HG03378 (cell line): Measurements from ENCODE around the gene COL6A3.

Experiments used
- ATAC-seq: cut with Tn5 transposase; IDR thresholded peaks from one replicate; pipeline ENCODE4 v1.9.1; 2021; ENCODE audit warnings: mild to moderate bottlenecking, moderate library complexity; ENCODE audit not compliant: unreplicated experiment

COL6A3 gene

DNA sequence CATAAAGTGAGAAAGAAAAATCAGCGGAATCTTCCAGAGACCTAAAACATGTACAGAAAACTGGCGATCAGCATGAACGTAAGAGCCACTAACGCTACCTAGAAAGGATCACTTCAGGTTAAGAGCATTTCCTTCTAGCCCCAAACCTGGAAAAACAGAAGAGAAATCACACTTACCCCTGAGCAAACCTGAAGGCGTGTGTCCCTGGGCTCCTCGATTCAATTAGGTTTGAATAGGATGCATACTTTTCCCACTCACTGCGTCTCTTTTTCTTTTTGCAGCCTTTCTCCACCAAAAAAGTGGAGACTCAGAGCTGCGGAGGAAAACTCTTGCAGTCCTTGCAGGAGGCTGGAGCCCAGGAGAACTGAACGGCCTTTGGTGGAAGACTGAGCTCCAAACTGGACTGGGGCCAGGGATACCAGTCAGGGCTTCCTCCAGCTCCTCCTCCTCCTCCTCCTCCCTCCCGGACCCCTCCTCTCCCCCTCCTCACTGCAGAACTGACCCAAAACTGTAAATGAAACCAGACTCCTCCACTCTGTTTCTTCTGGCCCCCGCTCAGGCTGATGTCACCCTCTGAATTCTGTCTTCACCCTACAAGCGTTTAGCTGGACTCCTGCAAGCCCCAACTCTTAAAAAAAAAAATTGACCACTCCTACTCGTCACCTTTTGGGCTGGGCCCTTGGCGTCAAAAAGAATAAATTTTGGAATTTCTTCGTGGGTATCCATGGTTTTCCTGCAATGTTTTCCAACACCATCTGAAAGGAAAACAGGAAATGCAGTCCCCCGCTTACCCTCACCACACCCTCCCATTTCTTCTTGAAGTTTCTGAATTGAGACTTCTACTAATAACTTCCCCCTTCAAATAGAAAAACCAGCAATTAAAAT is at the start of gene COL6A3:
Gene COL6A3, minus strand, starts transcription at position 388 of the 885 bp plus-strand sequence. CDS start 17,347 bp downstream, outside the sequence.
- ATAC-seq: no peak

DNA sequence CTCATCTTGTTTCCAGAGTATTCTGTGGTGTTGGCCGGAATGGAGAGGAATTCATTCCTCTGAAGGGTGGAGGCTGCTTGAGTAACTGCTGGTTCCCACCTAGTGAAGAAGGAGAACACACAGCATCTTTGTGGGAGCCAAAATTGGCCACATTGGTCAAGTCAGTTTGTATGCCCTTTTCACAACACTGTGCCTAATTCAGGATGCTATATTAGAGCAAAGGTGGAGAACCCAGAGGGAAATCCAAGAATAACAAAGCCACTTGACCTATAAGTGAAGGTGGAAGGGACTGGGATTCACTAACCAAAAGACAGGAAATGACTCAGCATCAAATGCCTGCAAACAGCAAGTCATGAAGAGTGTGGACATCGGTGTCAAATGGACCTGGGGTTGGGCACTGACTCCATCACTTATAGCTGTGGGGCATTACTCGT is 45.8 kb upstream of the COL6A3 start:
- no peak for ATAC-seq

- no peak for ATAC-seq
These were observed 45.3 kb upstream of the COL6A3 start for GRCh38 chr2:237459226-237459625.

DNA sequence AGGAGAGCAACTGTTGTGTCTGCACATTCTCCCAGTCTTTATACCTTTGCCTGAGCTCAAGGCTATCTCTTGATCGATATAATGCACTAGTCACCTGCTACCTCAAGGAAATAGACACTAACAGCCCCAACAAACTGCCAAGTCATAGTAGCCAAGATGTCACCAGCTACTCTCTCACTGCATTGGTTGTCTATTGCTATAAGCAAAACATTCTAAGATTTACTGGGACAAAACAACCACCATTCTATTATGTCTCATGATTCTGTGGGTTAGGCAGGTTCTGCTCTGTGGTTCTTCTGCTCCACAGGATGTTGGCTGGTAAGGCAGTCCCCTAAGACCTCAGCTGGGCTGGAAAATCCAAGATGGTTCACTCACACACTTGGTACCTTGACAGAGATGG is 44.6 kb upstream of the COL6A3 start:
- ATAC-seq: no peak

- no peak for ATAC-seq
These were observed 43.5 kb upstream of the COL6A3 start for GRCh38 chr2:237457388-237457941.

- ATAC-seq: no peak
These were observed 42.4 kb upstream of the COL6A3 start for GRCh38 chr2:237456200-237456843.

- no peak for ATAC-seq
These were observed 41.8 kb upstream of the COL6A3 start for GRCh38 chr2:237455764-237456163.

GRCh38 chr2:237453671-237454070 is 39.7 kb upstream of the COL6A3 start:
- no peak for ATAC-seq

DNA sequence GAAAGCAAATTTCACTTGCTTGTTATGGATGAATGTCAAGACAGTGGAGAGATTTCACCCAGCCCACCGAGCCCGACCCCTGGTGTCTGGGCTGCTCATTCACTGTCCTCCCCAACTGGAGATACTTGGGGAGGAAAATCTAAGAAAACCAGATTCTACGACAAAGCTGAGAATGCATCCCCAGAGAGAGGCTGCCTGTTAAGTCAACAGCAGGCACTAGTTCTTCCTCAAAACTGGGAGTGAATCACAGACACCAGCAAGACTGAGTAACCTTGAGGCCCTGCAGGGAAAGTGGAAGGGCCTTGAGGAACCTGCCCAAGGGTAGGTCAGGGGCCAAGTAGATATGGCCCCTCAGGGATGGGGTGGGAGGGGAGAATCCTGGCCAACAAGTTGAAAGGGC is 38.9 kb upstream of the COL6A3 start:
- ATAC-seq: no peak

GRCh38 chr2:237451643-237452469 is 37.9 kb upstream of the COL6A3 start:
- no peak for ATAC-seq

GRCh38 chr2:237450583-237450982 is 36.6 kb upstream of the COL6A3 start:
- no peak for ATAC-seq

DNA sequence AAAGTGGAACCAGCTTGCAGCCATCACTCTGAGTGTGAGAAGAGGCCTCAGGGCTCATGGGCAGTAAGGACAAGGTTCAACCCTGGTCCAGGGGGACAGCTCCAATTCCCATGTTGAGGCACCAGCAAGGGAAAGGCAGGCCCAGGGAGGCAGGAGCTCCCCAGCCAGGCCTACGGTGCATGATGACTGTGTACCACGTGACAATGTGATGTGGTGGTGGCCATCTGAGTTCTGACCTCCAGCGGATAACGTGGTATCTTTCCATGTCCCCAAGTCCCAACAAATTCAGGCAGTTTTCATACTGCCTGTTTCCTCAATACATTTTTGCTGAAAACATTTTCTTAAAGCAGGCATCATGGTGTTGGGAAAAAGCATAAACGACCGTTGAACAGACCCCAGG is 36.1 kb upstream of the COL6A3 start:
- no peak for ATAC-seq

- ATAC-seq: no peak
These were observed 35.4 kb upstream of the COL6A3 start for GRCh38 chr2:237449193-237449881.

- no peak for ATAC-seq
These were observed 34.7 kb upstream of the COL6A3 start for GRCh38 chr2:237448626-237449025.

DNA sequence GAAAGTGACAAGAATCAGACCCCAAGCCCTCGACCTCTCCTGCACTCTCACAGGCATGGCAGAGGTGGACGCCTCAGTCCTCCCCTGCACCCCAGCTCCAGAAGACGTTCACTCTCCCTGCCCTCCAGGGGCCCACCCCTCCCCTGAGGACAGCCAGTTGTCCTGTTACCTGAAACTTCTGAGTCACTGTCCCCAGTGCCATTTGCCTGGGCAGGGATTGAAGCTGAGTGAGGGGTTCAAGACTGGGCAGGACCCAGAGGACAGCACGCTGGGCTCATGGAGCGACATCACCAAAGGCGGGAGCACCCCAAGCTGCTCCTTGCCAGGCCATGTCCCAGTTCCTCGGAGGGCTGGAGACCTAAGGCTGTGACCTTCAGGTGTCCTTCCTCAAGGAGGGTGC is 34.2 kb upstream of the COL6A3 start:
- no peak for ATAC-seq

DNA sequence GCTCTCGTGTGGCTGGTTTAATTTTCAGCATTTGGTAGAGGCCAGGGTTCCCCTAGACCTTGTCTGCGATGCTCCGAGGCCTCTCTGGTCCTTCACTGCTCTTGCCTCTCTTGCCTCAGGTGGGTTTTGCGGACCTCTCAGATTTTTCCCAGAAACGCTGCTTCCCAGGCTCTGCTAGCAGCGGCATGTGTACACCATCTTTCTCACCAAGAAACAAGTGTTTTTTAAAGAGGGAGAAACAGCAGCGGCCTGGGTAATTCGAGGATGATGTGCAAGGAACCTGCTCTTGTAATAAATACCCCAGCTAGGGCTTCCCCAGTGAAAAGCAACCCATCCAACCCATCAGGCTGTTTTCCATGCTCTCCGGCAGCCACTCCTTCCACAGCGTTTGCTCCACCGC is 33.5 kb upstream of the COL6A3 start:
- no peak for ATAC-seq

DNA sequence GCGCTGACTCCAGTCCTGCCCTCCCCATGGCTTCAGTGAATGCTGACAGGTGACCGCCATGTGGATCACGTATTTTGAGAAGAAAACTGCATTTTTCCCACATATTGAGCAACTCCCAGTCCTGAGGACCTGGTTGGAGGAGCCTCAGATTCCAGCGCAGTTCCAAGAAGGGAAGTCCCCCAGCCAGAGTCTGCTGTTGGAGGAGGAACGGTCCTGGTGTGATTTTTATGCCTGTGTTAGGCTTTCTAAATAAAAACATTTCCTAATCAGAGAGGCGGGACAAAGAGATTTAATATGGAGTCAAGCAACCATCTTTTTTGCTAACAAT is 32.3 kb upstream of the COL6A3 start:
- no peak for ATAC-seq

GRCh38 chr2:237445611-237446337 is 31.8 kb upstream of the COL6A3 start:
- ATAC-seq: no peak

DNA sequence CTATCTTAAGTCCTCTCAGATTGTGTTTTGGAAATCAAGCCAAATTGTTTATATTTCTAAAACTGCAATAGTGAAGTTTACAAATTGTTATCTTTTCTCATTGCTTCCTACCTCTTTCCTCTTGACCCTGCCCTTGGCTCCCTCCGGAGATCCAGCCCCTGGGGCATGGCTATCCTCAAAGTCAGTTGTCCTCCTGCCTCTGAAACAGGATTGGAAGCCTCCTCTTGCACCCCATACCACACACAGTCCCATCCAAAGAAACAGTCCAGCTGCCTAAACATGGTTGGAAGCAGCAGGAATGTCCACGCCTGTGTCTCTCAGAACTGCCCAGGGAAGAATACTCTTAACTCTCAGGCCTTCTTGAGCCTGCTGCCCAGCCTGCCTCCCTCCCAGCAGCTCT is 30.1 kb upstream of the COL6A3 start:
- no peak for ATAC-seq
